GM12865 (cell line): Measurements from ENCODE around the gene ANKRD23.
"Not testable (repeated sequence)": the region's sequence is repeated elsewhere in the genome, so short reads cannot be mapped to it uniquely, and the experiment has no call there.

Experiments
- DNase-seq: peaks from one replicate; pipeline ENCODE4 v3.0.0; 2010; ENCODE audit warnings: low read depth
- H3K4me3 ChIP-seq: 2 replicates; pipeline ENCODE4 v1.5.1; 2011; ENCODE audit warnings: mild to moderate bottlenecking, low read depth, low read length, control low read depth
- TF ChIP-seq, protein P1 (sequence below): IDR thresholded peaks from 2 replicates; pipeline ENCODE4 v1.5.1; 2011; ENCODE audit warnings: low read length, control low read depth, low read depth, inconsistent platforms; ENCODE audit not compliant: insufficient read depth; ENCODE audit errors: missing control alignments

The ANKRD23 gene

DNA sequence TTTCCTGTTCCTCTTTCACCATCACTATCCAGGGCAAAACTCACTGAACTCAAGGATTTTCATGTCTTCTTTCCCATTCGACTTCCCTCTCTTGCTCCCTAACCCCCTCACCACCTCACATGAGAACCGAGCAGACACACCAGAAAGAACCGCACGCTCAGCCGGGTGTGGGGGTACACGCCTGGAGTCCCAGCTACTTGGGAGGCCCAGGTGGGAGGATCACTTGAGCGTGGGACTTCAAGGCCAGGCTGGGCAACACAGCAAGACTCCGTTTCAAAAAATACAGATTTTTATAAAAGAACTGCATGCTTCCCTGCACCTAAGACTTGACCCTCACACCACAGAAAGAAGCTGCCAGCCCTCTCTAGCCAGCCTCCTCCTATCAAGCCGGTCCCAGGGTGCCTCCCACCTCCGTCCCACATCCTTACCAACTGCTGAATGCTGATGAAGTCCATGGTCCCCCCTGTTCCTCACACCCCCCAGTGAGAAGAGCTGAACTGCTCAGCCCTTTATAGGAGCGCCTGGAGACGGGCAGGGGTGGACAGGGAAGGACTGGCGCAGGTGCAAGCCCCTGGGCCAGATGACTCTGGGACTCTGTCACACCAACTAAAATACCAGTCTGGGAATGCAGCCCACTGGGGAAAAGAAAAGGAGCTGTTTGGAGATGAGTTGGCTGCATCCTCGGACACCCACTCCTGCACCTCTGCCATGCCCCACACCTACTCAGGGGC lies at the start of gene ANKRD23:
ANKRD23 (minus strand) TSS at position 484 of the 731 bp plus-strand sequence; CDS start at position 455, 29 bp downstream.
- TF ChIP-seq, protein P1, sequence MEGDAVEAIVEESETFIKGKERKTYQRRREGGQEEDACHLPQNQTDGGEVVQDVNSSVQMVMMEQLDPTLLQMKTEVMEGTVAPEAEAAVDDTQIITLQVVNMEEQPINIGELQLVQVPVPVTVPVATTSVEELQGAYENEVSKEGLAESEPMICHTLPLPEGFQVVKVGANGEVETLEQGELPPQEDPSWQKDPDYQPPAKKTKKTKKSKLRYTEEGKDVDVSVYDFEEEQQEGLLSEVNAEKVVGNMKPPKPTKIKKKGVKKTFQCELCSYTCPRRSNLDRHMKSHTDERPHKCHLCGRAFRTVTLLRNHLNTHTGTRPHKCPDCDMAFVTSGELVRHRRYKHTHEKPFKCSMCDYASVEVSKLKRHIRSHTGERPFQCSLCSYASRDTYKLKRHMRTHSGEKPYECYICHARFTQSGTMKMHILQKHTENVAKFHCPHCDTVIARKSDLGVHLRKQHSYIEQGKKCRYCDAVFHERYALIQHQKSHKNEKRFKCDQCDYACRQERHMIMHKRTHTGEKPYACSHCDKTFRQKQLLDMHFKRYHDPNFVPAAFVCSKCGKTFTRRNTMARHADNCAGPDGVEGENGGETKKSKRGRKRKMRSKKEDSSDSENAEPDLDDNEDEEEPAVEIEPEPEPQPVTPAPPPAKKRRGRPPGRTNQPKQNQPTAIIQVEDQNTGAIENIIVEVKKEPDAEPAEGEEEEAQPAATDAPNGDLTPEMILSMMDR, result no peak
- H3K4me3 ChIP-seq, result no peak within 1 kb of the TSS
- DNase-seq, result no peak

DNA sequence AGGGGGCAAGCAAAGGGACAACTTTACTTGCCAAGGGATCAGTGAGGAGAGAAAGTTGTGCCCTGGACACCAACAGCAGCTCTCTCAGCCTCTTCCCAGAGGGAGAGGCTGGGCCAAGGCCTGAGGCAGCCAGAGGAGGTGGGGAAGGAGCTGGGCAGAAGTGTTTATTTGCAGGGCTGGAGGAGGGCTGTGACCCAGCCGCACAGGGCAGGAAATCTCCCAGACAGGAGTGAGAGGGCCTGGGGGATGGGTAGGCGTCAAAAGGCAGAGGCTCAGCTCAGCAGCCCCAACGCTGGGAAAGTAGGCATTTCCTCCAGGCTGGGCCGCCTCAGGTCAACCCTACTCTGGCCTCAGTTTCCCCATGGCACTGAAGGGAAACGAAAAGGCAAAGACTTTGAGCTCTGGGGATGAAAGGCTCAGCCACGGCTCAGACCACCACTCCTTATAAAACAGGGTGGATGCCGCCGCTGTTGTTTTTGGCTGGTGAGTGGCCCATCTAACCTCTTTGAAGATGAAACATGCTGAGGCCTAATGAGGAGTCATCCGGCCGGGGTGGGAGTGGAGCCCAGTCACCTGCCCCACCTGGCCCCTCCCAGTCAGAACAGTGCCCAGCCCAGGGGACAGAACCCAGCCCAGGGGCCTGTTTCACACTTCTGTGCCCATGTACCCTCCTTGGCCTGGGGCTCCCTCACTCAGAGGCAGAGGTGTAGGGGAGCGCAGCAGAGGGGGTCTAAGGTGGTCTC lies 47.9 kb upstream of the ANKRD23 start:
- no peak for DNase-seq
- TF ChIP-seq, protein P1, result no peak
- no peak overlapping the region for H3K4me3 ChIP-seq

DNA sequence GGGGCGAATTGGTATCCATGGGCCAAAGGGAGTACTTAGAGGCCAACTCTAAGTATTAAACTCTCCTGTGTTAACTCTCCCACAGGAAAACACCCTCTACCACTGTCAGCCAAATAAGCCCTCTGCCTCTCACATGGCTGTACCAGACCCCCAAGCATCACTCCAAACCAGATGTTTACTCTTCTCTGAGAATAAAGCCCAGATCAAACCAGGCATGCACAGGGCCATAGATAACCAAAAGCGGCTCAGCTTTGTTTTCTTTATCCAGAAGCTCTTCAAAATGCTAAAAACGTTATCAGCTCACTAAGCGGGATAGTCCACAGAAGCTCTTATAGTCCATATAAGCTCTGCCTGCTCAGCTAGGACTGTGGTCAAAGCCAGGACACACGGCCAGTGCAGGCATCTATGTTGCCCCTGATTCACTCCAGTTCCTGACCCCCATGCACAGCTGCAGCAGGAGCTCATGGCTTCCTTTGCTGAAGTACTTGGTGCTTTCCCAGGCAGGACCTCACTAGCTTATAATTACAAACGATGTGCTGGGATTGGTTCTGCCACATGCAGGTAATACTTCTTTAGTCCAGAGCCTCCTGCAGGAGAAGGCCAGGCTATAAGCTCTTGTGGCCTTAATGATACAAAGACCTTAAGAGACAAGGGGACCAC lies 47.0 kb upstream of the ANKRD23 start:
- no peak for DNase-seq
- TF ChIP-seq, protein P1, result no peak
- no peak overlapping the region for H3K4me3 ChIP-seq

DNA sequence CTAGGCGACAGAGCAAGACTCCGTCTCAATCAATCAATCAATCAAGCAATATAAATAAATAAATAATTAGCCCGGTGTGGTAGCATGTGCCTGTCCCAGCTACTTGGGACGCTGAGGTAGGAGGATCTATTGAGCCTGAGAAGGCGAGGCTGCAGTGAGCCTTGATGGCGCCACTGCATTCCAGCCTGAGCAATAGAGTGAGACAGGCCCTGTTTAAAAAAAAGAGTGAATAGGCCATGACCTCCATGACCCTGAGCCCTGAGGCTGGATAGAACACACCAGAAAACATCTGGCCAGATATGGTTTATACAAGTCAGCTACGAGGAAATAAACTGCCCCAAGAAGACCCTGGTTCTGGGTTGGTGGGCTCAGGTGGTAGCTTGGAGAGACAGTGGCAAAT lies 46.4 kb upstream of the ANKRD23 start:
- no peak for DNase-seq
- H3K4me3 ChIP-seq, result no peak overlapping the region
- TF ChIP-seq, protein P1, result no peak

DNA sequence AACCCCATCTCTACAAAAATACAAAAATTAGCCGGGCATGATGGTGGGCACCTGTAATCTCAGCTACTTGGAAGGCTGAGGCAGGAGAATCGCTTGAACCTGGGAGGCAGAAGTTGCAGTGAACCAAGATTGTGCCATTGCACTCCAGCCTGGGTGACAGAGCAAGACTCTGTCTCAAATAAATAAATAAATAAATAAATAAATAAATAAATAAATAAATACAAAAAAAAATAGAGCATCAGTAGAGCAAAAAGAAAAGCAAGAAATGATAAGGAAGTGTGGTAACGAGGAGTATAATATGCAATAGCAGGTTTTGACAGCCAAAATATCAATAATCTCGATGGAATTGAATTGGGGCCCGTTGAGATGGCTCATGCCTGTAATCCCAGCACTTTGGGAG lies 45.7 kb upstream of the ANKRD23 start:
- not testable (repeated sequence) for H3K4me3 ChIP-seq, DNase-seq

DNA sequence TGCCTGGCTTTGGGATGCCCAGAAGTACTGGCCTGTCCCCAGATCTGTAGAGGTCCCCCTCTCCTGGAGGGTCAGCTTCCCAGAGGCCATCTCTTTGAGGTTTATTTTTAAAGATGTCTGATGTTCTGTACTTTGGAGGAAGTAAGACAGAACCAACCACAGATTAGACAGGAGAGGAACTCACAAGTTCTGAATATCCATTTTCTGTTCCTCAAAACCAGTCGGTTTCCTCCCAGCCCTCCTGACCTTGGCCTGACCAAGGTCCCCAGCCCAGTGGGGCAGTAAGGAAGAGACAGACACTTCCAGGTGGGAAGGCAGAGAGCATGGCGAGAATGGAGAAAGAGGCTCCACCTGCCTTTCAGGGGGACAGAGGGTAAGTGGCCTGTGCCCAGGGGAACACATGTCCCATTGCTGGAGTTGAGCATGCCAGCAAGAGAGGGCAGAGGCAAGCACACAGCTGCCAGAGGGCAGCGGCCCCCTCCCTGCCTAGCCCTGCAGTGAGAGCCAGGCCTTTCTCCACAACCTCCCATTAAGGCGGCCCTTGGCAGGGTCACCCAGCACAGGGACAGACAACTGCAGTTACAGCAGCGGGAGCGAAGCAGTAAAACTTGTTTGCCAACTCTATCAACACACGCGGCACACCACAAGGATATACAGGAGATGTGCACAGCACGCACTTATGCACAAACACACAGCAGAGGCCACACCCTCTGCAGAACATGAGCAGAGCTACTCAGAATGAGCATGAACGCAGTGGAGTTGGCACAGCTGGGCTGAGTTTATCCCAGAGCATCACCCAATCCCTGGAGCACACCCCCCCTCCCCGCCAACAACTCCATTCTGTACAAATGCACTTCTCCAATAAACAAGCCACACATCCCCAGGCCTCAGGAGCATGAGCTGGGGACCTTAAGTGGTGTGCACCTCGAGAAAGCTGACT lies 44.5 kb upstream of the ANKRD23 start:
- TF ChIP-seq, protein P1, result no peak
- no peak overlapping the region for H3K4me3 ChIP-seq
- DNase-seq, result no peak
